Embryonic facial prominence (tissue), 1 donor: ENCODE data around the gene CERK.

Experiments used
- DNase-seq: peaks from one replicate; pipeline ENCODE4 v3.0.0-alpha.2; 2016; ENCODE audit errors: extremely low spot score

Gene CERK

DNA sequence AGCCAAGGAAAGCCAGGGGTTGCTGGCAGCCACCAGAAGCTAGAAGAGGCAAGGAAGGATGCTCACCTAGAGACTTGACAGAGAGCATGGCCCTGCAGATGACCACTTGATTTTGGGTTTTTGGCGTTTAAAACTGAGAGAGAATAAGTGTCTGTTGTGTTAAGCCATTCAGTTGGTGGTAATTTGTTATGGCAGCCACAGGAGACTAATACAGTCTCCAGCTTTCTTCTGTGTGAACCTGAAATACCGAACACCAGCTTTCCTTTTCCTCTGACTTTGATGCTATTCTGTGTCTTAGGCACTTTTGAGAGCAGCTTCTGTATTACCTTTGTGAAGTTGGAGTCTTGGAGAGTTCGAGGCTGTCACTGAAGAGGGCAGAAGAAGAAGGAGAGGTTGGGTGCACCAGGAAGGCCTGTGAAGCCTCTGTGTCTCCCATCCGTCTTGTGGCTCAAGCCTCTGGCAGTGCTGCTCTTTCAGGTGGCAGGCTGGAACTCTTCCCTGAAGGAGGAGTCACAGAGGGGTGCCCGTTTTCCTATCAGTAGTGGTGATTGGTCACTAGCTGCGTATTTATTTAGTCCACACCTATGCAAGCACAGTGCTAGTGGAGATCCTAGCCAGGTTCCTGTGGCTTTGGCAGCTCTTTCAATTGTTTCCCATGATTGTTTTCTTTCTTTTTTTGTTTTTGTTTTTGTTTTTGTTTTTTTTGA, 26.9 kb upstream of the CERK start:
- no peak for DNase-seq

DNA sequence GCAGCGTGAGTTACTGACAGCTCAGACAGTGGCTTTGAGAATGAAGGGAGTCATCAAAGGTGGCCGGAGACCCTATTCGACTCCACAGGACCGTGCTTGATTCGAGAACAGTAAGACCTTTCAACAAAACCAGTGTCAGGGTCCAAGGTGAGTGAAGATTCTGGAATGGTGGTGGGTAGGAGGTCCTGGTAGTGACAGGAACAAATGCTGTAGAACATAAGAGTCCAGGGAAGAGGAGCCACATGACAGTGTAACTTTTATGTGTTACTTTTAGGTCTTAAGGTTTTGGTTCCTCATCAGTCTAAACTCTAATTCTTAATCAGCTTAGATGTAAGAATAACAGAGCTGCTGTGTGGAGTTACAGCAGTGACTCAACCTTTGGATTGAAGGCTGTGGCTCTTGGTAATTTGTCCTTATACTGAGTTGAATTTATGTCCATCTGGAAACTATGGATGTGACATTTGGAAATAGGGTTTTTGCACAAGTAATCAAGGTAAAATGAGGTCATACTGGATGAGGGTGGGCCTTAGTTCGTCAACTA, 26.2 kb upstream of the CERK start:
- DNase-seq = no peak

DNA sequence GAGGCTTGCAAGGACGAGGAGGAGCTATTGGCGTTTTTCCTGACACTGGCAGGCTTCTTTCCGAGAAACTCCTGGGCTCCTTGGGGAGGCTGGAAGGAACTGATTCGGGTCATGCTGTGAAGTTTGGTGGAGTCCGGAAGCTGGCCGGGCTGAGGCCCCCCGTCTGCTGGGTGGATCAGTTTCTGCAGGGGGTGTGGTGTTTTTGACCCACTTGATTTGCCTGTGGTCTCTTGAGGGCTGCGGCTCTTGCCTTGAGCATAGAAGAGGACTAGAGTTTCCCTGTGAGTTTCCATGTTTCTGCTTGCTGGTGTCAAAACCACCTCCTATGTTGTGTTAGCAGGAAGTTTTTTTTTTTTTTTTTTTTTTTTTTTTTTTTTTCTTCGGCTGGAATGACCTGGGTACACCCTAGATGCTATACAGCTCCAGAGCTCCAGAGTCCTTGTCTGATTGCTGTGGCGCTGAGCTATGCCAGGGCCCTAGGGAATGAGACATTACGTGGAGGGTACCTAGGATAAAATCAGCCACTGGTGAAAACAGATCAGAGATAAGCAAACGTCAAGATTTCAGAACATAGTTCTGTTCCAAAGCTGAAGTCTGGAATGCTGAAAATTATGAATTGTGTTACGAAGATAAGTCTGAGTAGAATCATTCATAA, 25.1 kb upstream of the CERK start:
- DNase-seq = no peak

DNA sequence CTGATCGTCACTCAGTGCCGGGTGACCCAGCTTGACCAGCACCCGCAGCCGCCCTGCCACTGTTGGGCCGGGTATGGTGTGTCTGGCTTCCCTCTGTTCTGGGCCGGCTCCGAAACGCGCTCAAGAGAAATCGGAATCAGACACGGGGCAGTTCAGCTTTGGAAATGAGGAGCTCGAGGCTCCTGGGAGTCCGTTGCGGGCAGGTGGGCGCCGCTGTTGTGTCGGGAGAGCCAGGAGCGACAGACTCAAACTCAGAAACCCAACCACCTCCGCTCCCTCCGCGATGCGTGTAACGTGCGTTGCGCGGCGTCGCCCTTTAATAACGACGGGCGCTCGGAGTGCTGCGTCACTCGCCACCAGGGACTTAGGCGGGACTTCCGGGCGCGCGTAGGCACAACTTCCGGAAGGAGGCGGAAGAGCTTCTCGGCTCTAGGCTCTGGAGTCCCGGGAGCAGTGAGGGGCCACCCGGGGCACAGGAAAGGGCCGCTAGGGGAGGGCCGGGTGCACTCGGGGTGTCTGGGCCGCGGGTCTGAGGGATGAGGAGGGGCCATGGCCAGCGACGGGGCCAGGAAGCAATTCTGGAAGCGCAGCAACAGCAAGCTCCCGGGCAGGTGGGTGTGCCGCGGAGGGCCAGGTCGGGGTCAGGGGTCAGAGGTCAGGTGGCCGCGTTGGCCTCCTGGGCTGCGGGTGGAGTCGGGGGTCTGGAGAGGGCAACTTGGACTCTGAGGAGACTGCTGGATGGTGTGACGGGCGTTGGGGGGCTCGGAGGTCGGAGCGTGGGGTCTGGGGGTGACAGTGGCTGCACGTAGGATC, 24.4 kb upstream of the CERK start, which contains the start of gene TBC1D22A:
TSS of gene TBC1D22A (plus strand) at position 413 of the 813 bp plus-strand sequence. CDS start at position 550, 137 bp downstream.
- peak; percentile 87 for DNase-seq

DNA sequence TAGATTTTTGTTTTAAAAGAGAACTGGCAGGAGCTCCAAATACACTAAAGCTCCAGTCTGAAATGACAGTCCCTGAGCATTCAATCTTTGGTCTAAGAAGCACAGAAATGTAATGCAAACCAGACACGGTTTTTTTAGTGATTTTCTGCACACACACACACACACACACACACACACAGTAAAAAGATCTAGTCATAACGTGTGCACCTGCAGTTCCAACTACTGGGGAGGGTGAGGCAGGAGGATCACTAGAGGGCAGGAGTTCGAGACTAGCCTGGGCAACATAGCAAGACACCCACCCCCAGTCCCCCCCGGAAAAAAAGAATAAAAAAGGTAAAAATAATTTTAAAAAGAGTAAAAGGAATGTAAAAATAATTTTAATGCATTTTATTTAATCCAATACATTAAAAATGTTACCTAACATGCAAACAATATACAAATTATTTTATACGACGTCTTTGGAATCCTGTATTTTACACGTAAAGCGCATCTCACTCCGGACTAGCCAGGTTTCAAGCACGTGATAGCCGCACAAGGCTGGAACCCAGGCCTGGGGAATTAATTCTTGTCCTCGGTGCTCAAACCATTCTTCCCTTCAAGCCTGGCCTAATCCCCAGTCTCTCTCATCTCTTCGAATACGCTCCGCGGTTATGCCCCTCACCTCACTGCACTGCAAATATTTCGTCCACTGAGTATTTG, 23.6 kb upstream of the CERK start:
- DNase-seq = no peak

DNA sequence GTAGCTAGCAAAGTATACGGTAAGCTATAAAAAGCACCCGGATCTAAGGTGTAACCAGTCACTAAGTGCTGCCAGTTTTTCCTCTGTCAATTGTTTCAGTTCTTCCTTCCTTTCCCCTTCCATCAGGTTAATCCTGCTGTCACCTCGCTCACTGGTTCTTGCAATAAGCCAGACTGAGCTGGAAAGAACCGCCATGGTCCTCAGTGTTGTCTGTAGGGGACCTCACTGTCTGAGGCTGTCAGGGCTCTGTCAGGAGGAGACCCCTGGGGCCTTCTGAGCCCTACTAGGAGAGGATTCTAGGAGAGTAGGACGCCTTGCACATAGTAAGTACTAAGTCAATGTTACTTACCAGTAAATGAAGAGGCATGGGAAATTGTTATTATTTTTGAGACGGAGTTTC, 23.0 kb upstream of the CERK start:
- no peak for DNase-seq

DNA sequence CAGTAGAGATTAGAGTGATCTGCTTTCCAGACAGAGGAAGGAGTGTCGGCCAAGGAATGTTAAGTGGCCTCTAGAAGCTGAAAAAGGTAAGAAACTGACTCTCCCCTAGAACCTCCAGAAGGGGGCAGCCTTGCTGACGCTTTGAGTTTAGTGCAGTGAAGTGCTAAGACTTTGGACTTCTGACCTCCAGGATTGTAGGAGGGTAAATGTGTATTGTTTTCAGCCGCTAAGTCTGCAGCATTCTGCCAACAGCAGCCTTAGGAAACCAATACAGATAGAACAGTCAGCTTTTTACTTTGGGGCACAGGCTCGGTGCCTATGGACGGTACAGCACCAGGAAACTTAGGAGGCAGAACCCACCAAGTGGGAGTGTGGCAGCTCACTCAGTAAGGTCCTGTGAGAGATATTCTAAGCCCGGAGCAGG, 20.8 kb upstream of the CERK start:
- DNase-seq = no peak

DNA sequence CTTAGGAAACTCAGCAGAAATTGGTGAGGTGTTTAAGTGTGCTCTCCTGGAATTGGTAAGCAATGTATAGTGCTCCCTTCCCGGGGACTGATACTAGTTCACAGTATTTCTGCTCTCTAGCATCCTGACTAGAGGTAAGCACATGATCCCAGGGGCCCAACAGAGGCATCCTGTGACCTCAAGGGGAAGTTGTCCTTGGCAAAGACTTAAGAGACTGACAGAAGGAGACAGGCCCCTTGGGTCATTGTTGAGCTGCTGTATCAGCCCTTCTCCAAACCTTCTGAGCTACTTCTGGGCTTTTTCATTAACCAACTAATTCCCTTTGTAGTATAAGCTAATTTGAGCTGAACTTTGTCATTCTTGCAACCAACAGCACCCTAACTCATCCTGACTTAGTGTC, 20.1 kb upstream of the CERK start:
- DNase-seq = no peak

DNA sequence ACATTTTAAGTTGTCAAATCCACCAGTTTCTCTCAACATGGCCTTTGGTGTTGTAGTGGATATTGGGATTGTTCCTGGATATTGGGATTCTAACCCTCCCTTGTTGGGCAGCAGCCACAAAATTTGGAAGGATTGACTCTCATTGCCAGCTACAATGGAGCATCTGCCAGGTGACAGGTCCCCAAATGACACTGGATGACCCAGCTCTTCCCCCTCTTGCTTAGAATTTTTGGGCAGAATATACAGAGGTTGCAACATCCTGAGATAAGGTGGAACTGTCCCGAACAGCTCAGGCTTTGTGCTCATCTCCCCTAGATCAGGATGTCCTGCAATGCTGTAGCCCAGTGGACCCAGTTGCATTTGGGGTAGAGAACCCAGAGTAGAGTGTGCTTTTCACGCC, 19.1 kb upstream of the CERK start:
- no peak for DNase-seq

DNA sequence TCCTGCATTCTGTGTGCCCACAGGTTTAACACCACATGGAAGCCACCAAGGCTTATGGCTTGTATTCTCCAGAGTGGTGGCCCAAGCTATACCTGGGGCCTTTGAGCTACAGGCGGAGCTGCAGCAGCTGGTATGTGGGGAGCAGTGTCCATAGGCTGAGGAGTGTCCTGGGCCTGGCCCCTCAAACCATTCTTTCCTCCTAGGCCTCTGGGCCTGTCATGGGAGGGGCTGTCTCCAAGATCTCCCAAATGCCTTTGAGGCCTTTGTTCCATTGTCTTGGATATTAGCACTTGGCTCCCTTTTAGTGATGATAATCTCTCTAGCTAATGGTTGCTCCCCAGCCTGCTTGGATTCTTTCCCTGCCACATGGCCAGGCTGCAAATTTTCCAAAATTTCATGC, 18.0 kb upstream of the CERK start:
- DNase-seq = no peak

DNA sequence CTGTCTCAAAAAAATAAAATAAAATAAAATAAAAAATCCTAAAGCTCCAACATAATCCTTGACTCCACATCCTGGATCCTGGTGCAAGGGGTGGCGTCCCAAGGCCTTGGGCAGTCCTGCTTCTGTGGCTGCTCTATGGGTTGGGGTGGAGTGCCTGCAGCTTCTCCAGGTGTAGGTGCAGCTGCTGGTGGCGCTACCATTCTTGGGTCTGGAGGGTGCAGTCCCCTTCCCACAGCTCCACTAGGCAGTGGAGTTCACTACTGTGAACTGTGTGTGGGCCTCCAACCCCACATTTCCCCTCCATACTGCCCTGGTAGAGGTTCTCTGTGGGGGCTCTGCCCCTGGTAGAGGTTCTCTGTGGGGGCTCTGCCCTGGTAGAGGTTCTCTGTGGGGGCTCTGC, 17.5 kb upstream of the CERK start:
- DNase-seq = no peak

DNA sequence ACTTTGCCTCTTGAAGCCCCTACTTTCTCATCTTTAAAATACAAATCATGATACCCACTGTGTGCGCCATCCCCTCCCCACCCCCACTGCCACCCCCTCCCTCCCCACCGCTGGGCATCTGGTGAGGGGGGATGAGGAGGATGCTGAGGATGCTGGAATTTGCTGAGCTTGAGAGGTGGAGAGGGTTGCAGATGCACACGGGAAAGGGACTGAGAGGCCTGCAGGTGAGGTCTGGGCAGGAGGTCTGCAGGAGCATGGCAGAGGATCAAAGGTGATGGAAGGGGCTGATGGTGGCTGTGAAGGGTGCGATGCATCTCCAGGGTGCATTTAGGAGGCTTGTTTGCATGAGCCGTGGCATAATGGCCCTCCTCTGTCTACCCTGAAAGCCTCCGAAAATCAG, 16.8 kb upstream of the CERK start:
- DNase-seq = no peak

DNA sequence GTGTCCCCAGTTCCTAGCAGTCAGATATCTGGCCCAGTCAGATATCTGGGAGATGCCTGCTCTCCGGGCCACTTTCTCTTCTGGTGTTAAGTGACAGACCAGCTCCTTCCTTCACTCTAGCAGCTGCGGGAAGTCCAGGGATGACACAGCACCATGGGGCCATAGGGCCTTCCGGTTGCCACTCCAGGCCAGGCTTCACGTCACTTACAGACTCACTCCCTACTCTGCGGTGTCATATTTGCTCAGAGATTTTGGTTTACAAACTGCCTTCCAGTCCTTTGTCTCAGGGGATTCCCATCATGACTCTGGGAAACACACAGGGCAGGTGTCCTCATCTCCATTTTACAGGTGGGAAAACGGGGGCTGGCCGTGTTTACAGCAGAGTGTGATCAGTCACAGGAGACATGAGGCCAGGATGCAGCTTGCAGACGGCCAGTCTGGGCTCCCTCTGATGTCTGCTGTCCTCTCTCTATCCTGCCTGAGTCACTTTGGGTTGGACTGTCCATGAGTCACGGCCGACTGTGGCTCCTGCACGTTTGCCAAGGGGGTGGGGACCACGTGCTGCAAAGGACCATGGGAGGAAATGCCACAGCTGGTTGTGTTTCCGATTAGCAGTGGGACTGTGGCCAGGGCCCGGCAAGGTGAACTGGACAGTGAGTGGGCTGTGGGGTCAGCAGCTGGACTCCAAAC, 16.2 kb upstream of the CERK start:
- no peak for DNase-seq

DNA sequence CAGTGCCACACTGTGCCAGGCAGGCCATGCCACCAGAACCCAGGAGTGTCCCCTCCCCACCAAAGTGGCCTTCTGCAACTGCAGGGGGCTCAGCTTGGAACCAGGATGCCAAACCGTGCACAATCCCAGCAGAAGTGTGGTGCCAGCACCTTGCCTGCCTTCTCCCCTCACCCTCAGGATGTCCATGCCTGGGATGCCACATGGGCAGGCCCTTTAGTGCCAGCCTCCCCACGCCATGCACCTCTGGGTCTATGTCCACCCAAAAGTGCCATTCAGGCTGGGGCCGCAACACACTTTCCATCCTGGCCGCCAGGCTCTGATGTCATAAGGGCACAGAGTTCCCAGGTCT, 15.7 kb upstream of the CERK start:
- DNase-seq = no peak

DNA sequence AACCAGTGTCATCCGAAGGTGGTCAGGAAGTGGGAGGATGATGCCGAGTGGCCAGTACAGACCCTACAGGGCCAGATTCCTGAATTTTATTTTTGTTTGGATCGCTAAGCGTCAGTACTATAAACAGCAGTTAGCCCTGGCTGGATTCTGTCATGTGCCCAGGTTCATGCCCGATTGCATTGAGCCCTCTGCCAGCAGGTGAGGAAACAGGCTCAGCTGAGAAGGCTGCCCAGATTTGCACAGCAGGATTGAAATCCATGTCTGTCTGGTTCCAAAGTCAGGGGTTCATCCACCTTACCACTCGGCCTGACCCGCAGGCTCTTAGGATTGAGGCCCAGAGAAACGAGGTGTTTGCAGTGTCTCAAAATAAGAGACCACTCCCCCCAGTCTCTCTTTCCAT, 15.3 kb upstream of the CERK start:
- no peak for DNase-seq

DNA sequence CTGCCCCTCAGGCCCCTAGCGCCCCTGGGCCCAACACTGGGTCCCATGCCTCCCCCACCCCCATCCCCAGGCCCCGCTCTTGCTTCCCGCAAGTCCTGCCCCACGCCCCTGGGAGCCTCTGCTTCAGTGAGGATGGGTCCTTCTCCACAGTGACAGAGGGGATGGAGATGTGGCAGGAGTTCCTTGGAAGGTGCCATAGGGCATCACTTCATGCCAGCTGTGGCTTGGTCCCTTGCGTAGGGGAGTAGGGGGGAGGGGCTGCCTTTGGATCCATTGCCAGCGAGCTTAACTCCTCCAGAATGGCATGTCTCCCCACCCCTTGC, 14.9 kb upstream of the CERK start:
- DNase-seq = no peak

DNA sequence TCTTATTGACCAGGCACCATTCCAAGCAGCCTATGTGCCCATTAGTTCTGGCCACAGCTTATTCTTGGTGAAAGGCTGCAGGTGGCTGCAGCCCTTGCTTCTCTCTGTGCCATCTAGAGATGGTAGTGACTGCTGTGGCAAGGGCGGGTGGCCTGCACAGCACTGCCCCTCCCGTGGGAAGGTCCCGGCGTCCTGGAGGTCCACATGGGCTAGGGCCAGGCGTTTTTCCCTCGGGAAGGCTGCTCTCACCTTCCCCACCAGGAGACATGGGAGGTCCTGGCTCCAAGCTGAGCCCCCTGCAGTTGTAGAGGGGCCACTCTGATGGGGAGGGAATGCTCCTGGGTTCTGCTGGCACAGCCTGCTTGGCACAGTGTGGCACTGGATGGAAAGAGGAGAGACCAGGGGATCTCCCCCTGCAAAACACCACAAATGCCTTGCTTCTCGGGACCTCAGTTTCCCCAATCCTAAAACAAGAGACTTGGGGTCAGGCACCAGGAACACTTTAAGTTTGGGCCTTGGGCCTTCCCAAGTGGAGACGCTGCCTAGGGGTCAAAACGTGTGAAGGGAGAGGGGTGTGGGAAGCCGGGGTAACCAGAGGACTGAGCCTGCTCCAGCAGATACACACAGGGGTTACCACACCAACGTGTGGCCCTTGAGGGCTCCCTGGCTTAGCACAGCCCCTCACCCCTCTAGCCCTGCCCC, 14.4 kb upstream of the CERK start:
- DNase-seq = no peak

DNA sequence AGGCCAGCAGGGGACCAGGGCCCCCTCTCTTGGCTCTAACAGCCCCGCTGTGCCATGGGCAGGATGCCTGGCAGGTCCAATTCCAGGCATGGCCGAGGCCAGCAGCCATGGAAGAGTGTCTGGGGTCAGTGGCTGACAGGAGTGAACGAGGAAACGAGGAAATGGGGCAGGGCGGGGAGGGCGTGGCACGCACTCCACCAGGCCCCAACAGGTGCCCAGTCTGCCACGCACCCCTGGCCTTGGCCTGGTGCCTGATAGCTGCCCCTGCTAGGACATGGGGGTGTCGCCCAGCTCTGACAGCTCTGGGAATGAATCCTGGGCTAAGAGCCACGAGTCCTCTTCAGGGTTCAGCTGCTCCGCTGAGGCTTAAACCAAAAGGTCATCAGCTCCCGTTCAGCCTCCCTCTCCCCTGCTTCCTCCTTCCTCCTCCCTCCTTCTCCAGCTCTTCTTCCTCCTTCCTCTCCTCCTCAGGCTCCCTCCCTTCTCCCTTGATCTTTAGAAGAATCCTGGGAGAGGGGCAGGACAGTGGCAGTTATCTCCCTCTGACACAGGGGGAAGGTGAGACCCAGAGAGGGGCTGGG, 12.9 kb upstream of the CERK start:
- DNase-seq = no peak

DNA sequence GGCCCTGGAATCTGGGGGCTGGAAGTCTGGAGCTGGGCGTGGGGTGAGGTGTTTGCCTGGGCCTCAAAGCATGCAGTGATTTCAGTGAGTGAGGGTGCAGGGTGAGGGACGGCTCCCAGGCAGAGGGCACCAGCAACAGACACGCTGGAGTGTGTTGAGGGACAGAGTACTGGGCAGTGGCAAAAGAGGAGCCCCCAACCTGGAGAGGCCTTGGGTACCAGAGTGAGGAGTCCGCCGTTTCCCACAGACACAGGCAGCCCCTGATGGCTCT, 12.4 kb upstream of the CERK start:
- no peak for DNase-seq

DNA sequence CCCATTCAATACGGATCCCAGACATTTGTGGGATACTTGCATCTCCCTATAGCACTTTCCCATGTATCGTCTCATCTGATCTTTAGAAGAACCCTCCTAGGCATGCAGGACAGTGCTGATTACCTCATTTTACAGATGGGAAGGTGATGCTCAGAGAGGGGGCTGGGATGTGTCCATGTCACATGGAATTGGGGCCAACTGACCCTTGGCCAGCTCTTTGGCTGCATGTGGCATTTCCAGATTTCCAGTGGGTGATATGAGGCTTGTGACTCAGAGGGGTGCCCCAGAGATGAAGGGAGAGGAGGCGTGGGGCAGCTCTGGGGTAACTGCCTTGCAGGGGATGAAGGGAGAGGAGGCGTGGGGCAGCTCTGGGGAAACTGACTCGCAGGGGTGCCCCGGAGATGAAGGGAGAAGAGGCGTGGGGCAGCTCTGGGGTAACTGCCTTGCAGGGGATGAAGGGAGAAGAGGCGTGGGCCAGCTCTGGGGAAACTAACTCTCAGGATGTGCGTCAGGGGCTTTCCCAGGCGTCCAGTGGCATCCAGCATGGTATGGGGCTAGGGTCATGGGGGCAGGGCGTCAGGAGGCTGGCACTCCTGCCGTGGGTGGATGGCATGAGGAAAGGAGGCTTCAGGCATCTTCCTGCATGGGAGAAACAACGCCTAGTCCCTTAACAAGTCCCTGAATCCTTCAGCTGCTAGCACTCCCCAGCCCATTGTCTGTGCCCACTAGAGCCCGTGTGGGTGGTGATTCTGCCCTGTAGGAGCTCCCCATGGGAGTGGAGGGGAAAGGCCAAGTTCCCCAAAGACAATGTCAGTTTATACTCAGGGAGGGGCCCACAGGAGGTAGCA, 11.9 kb upstream of the CERK start:
- no peak for DNase-seq
